Measurements from ENCODE around the gene PTPRE. TPM values are rescaled to one million over a fixed set of nuclear protein-coding genes. Genes with fewer than 3 reads are reported as not detected.
A peak's percentile ranks its signal among the peaks of the same experiment; 100 is the strongest.

Gene PTPRE
- total RNA-seq, 1 donor from 2014 or later, result 1.2 TPM

GRCh38 chr10:127916826-127917225 is 9.9 kb downstream of the PTPRE start:
- Mint-ChIP-seq H3K4me3 (ENCODE audit: unreplicated experiment) (no peak overlapping the region), H3K27me3 (ENCODE audit: unreplicated experiment) (no peaks in the 10 kb centered on the region), H3K9me3 (ENCODE audit: unreplicated experiment) (no peaks in the 10 kb centered on the region), H3K36me3 (ENCODE audit: unreplicated experiment) (no peaks in the 10 kb centered on the region), H3K27ac (ENCODE audit: unreplicated experiment) (no peak overlapping the region), H3K4me1 (ENCODE audit: unreplicated experiment) (no peaks in the 10 kb centered on the region)
- peak; percentile 73 for DNase-seq (ENCODE audit: extremely low spot score, unreplicated experiment)
- TF ChIP-seq, protein P1, sequence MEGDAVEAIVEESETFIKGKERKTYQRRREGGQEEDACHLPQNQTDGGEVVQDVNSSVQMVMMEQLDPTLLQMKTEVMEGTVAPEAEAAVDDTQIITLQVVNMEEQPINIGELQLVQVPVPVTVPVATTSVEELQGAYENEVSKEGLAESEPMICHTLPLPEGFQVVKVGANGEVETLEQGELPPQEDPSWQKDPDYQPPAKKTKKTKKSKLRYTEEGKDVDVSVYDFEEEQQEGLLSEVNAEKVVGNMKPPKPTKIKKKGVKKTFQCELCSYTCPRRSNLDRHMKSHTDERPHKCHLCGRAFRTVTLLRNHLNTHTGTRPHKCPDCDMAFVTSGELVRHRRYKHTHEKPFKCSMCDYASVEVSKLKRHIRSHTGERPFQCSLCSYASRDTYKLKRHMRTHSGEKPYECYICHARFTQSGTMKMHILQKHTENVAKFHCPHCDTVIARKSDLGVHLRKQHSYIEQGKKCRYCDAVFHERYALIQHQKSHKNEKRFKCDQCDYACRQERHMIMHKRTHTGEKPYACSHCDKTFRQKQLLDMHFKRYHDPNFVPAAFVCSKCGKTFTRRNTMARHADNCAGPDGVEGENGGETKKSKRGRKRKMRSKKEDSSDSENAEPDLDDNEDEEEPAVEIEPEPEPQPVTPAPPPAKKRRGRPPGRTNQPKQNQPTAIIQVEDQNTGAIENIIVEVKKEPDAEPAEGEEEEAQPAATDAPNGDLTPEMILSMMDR (IDR thresholded peaks at IDR 0.05), result no peak

DNA sequence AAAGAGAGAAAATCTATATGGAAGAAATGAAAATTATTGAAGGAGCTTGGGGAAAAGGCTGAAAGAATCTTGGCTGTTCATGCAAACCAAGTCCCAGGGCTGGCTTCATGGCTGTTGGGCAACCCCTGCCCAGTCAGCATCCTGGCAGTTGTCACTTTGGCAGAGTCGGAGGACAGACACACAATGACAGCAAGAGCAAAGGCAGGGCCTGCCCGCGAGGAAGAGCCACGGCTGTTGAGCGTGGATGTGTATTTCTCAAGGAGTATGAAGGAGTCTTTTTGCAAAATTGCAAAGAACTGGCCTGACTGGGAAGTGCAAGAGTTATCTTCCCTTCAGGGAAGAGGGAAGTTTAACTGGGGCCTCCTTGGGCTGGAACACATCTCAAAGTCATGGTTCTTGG is 11.7 kb downstream of the PTPRE start:
- Mint-ChIP-seq H3K36me3 (ENCODE audit: unreplicated experiment) (no peaks in the 10 kb centered on the region), H3K9me3 (ENCODE audit: unreplicated experiment) (no peaks in the 10 kb centered on the region), H3K4me1 (ENCODE audit: unreplicated experiment) (peaks cover 6% of the 10 kb centered on the region), H3K27me3 (ENCODE audit: unreplicated experiment) (no peaks in the 10 kb centered on the region), H3K4me3 (ENCODE audit: unreplicated experiment) (no peak overlapping the region), H3K27ac (ENCODE audit: unreplicated experiment) (no peak overlapping the region)
- TF ChIP-seq, protein P1 (IDR thresholded peaks at IDR 0.05), result no peak
- DNase-seq (ENCODE audit: extremely low spot score, unreplicated experiment), result no peak

DNA sequence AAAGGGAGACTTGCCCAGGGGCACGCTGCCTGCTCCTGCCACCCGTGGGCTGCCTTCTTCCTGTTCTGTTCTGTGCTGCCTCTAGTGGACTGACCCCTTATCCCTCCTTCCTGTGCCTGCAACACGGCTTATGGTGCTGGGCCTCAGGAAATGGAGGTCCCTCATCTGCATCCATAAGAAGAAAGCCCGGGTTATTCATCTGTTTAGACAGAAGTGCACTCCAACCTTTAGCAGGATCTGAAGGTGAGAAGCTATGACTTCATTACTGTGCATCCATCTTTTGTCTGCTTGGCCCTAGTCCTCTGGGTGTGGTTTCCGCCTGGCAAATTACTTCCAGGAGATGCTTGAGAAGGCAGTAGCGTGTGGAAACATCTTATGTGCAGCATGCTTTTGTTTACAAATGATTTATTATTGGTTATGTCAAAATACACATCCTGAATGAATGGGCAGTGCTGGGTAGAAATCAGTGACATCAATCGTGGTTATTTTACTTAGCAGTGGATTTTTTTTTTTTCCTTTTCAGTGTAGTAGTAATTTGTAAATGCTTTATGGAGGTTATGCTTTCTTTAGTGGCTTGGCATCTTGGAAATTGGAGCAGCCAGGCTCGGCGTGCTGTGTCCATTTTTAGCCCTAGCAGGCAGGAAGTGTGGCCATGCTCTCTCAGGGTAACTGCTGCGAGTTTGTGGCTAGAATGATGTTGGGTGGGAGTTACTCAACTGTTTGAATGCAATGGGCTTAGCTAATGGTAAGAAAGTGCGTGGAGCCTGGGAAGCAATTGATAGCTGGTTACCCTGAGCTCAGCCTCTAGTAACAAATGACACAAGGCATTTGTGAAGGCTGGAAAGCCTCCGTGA is 12.7 kb downstream of the PTPRE start:
- DNase-seq (ENCODE audit: extremely low spot score, unreplicated experiment), result peak; percentile 63
- H3K4me3 Mint-ChIP-seq (ENCODE audit: unreplicated experiment), result no peak overlapping the region
- no peaks in the 10 kb centered on the region for H3K36me3 Mint-ChIP-seq (ENCODE audit: unreplicated experiment)
- H3K27me3 Mint-ChIP-seq (ENCODE audit: unreplicated experiment), result no peaks in the 10 kb centered on the region
- H3K9me3 Mint-ChIP-seq (ENCODE audit: unreplicated experiment), result no peaks in the 10 kb centered on the region
- TF ChIP-seq, protein P1 (IDR thresholded peaks at IDR 0.05), result peak; percentile 23
- H3K4me1 Mint-ChIP-seq (ENCODE audit: unreplicated experiment), result peaks cover 6% of the 10 kb centered on the region
- H3K27ac Mint-ChIP-seq (ENCODE audit: unreplicated experiment), result no peak overlapping the region

DNA sequence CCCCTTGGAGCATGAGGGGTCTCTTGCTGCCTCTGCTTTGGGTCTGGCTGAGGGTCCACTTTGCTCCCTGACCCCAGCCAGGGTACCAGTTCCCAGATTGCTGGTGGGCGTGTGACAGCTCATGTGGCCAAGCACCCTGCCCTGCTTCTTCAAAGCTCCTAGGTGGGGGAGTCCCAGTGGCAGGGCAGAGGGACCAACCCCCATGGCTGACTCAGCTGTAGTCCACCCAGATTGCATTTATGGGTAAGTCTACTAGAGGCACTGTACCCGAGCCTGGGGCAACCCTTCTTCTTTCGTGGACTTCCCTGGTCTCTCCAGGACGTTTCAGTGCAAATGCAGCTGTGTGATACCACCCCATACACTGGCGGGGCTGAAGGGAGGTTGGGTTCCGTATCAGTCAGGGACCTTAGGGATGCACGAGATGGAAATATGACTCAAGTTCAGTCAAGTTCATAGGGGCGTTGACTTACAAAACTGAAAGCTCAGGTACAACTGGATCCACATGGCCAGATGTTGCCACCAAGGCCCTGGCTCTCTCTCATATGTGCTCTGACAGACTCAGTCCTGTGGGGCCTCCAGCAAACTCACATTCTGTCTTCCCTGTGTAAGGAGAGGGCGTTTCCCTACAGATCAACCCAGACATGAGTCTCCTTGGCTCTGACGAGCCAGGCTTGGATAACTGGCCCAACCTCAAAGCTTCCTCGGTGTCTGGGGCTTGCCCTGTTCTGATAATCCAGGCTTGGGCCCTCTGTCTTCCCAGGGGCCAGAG is 13.6 kb downstream of the PTPRE start:
- Mint-ChIP-seq H3K4me3 (ENCODE audit: unreplicated experiment) (no peak overlapping the region), H3K27ac (ENCODE audit: unreplicated experiment) (no peak overlapping the region), H3K27me3 (ENCODE audit: unreplicated experiment) (no peaks in the 10 kb centered on the region), H3K36me3 (ENCODE audit: unreplicated experiment) (no peaks in the 10 kb centered on the region), H3K9me3 (ENCODE audit: unreplicated experiment) (no peaks in the 10 kb centered on the region), H3K4me1 (ENCODE audit: unreplicated experiment) (peaks cover 6% of the 10 kb centered on the region)
- DNase-seq (ENCODE audit: extremely low spot score, unreplicated experiment), result peak; percentile 66
- TF ChIP-seq, protein P1 (IDR thresholded peaks at IDR 0.05), result no peak

Data from osteocyte (in vitro differentiated cells).